HEK293 (cell line): ENCODE results near the gene CRK.
A peak's percentile ranks its signal among the peaks of the same experiment; 100 is the strongest.

Source experiments
- BCL11A ChIP-seq: fragments of 450-650 bp; formaldehyde crosslinking; IDR thresholded peaks from 2 replicates; pipeline ENCODE4 v1.5.1; 2016; ENCODE audit warnings: low read depth, missing biosample characterization, missing genetic modification characterization
- GFI1B ChIP-seq: fragments of 450-650 bp; formaldehyde crosslinking; IDR thresholded peaks from 2 replicates; pipeline ENCODE4 v1.5.1; 2016; ENCODE audit warnings: missing biosample characterization, missing genetic modification characterization
- GLIS2 ChIP-seq: fragments of 450-650 bp; formaldehyde crosslinking; IDR thresholded peaks from 2 replicates; pipeline ENCODE4 v1.5.1; 2016; ENCODE audit warnings: missing biosample characterization, missing genetic modification characterization
- HOXD13 ChIP-seq: sonication (generic); formaldehyde crosslinking; IDR thresholded peaks from 2 replicates; pipeline ENCODE4 v1.8.0; 2022; ENCODE audit warnings: missing genetic modification reagents, borderline replicate concordance
- PATZ1 ChIP-seq: fragments of 450-650 bp; formaldehyde crosslinking; IDR thresholded peaks from 2 replicates; pipeline ENCODE4 v1.5.1; 2016; ENCODE audit warnings: missing biosample characterization, missing genetic modification characterization
- ZBTB1 ChIP-seq: fragments of 450-650 bp; formaldehyde crosslinking; IDR thresholded peaks from 2 replicates; pipeline ENCODE4 v1.5.1; 2016; ENCODE audit warnings: missing biosample characterization, missing genetic modification characterization
- ZBTB10 ChIP-seq: fragments of 450-650 bp; formaldehyde crosslinking; IDR thresholded peaks from 2 replicates; pipeline ENCODE4 v1.5.1; 2016; ENCODE audit warnings: missing biosample characterization, missing genetic modification characterization
- ZBTB6 ChIP-seq: fragments of 450-650 bp; formaldehyde crosslinking; IDR thresholded peaks from 2 replicates; pipeline ENCODE4 v1.5.1; 2017; ENCODE audit warnings: missing biosample characterization, missing genetic modification characterization
- ZBTB7A ChIP-seq: fragments of 450-650 bp; formaldehyde crosslinking; IDR thresholded peaks from 2 replicates; pipeline ENCODE4 v1.5.1; 2016; ENCODE audit warnings: low read depth, missing biosample characterization, missing genetic modification characterization
- ZBTB8A ChIP-seq: fragments of 450-650 bp; formaldehyde crosslinking; IDR thresholded peaks from 2 replicates; pipeline ENCODE4 v1.5.1; 2016; ENCODE audit warnings: missing biosample characterization, missing genetic modification characterization
- ZFHX2 ChIP-seq: fragments of 450-650 bp; formaldehyde crosslinking; conservative IDR thresholded peaks from 2 replicates; pipeline ENCODE4 v1.5.1; 2016; ENCODE audit warnings: missing biosample characterization, missing genetic modification characterization
- ZNF114 ChIP-seq: fragments of 450-650 bp; formaldehyde crosslinking; IDR thresholded peaks from 2 replicates; pipeline ENCODE4 v1.5.0; 2017; ENCODE audit warnings: missing biosample characterization, missing genetic modification characterization
- ZNF140 ChIP-seq: fragments of 450-650 bp; formaldehyde crosslinking; IDR thresholded peaks from 2 replicates; pipeline ENCODE4 v1.5.1; 2016; ENCODE audit warnings: missing biosample characterization, missing genetic modification characterization
- ZNF16 ChIP-seq: fragments of 450-650 bp; formaldehyde crosslinking; IDR thresholded peaks from 2 replicates; pipeline ENCODE4 v1.5.1; 2016; ENCODE audit warnings: low read depth, missing biosample characterization, missing genetic modification characterization
- ZNF18 ChIP-seq: fragments of 450-650 bp; formaldehyde crosslinking; IDR thresholded peaks from 2 replicates; pipeline ENCODE4 v1.5.1; 2016; ENCODE audit warnings: missing biosample characterization, missing genetic modification characterization
- ZNF184 ChIP-seq: fragments of 450-650 bp; IDR thresholded peaks from 2 replicates; pipeline ENCODE4 v1.5.1; 2018; ENCODE audit warnings: missing biosample characterization, mild to moderate bottlenecking, missing genetic modification characterization
- ZNF19 ChIP-seq: fragments of 450-650 bp; formaldehyde crosslinking; IDR thresholded peaks from 2 replicates; pipeline ENCODE4; 2016; ENCODE audit warnings: missing biosample characterization, missing genetic modification characterization, low read depth
- ZNF23 ChIP-seq: fragments of 450-650 bp; formaldehyde crosslinking; IDR thresholded peaks from 2 replicates; pipeline ENCODE4 v1.5.1; 2016; ENCODE audit warnings: missing biosample characterization, missing genetic modification characterization, borderline replicate concordance
- ZNF248 ChIP-seq: fragments of 450-650 bp; formaldehyde crosslinking; IDR thresholded peaks from 2 replicates; pipeline ENCODE4 v1.5.1; 2017; ENCODE audit warnings: missing biosample characterization, missing genetic modification characterization
- ZNF423 ChIP-seq: fragments of 450-650 bp; formaldehyde crosslinking; IDR thresholded peaks from 2 replicates; pipeline ENCODE4 v1.5.1; 2016; ENCODE audit warnings: missing biosample characterization, missing genetic modification characterization
- ZNF521 ChIP-seq: fragments of 450-650 bp; formaldehyde crosslinking; IDR thresholded peaks from 2 replicates; pipeline ENCODE4 v1.5.1; 2017; ENCODE audit warnings: missing biosample characterization, mild to moderate bottlenecking, missing genetic modification characterization
- ZNF529 ChIP-seq: fragments of 450-650 bp; formaldehyde crosslinking; IDR thresholded peaks from 2 replicates; pipeline ENCODE4 v1.5.1; 2017; ENCODE audit warnings: missing genetic modification characterization, missing biosample characterization; ENCODE audit not compliant: insufficient replicate concordance
- ZNF585B ChIP-seq: fragments of 450-650 bp; formaldehyde crosslinking; IDR thresholded peaks from 2 replicates; pipeline ENCODE4 v1.5.1; 2016; ENCODE audit warnings: missing biosample characterization, missing genetic modification characterization
- ZNF658 ChIP-seq: fragments of 450-650 bp; formaldehyde crosslinking; IDR thresholded peaks from 2 replicates; pipeline ENCODE4; 2016; ENCODE audit warnings: missing biosample characterization, missing genetic modification characterization
- ZNF776 ChIP-seq: fragments of 450-650 bp; formaldehyde crosslinking; IDR thresholded peaks from 2 replicates; pipeline ENCODE4 v1.5.0; 2017; ENCODE audit warnings: missing biosample characterization, missing genetic modification characterization, borderline replicate concordance
- TF ChIP-seq, protein P1 (sequence below): fragments of 450-650 bp; formaldehyde crosslinking; IDR thresholded peaks from 2 replicates; pipeline ENCODE4 v1.5.1; 2016; ENCODE audit warnings: missing biosample characterization, missing genetic modification characterization
- TF ChIP-seq, protein P2 (sequence below): fragments of 450-650 bp; formaldehyde crosslinking; IDR thresholded peaks from 2 replicates; pipeline ENCODE4 v1.5.1; 2016; ENCODE audit warnings: missing biosample characterization, missing genetic modification characterization
- TF ChIP-seq, protein P3 (sequence below): fragments of 450-650 bp; formaldehyde crosslinking; IDR thresholded peaks from 2 replicates; pipeline ENCODE4 v1.5.1; 2016; ENCODE audit warnings: missing biosample characterization, missing genetic modification characterization

The CRK gene

DNA sequence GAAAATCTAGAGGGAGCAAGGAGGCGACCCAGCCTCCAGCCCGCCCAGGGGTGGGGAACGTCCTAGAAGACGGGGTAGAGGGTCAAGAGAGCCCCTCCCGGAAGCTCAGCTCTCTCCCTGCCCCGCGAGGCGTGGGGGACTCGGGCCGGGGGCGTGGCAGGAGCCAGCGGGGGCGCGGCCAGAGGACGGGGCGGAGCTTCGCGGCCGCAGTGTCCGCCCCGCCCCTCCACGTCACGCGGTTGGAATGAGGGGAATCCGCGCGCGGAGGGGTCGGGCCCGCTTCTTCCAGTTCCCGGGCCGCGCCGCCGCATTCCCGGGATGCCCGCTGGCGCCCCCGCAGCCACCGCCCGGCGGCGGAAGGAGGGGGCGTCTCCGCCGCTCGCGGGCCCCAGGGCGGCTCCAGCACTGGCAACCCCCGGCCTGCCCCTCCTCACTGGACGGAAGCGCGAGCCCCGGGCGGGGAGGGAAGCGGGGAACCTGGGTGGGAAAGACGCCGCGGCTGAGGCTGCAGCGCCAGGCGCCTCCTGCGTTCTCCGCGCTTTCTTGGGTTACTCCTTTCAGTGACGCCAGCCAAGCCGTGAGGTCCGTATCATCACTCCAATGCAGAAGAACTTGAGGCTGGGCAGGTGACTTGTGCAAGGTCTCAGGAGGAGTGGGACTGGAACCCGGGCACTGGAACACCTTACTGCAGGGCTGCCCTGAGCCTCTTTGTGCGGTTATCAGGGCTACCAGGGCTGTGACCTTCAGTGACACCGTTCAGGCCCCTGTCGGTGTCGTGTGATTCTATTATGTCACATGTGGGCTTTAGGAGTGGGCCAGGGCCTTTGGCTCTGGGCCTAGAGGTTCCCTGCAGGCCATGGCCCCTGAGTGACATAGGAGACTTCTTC, 32.1 kb upstream of the CRK start (continued):
- TF ChIP-seq, protein P1, sequence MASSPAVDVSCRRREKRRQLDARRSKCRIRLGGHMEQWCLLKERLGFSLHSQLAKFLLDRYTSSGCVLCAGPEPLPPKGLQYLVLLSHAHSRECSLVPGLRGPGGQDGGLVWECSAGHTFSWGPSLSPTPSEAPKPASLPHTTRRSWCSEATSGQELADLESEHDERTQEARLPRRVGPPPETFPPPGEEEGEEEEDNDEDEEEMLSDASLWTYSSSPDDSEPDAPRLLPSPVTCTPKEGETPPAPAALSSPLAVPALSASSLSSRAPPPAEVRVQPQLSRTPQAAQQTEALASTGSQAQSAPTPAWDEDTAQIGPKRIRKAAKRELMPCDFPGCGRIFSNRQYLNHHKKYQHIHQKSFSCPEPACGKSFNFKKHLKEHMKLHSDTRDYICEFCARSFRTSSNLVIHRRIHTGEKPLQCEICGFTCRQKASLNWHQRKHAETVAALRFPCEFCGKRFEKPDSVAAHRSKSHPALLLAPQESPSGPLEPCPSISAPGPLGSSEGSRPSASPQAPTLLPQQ (tag by site-specific recombination), result peak; percentile 51; the same call in 1 of the 2 replicates
- TF ChIP-seq ZNF23 (tag by site-specific recombination), result no peak
- TF ChIP-seq ZBTB6 (tag by site-specific recombination), result peak; percentile 31; the same call in 1 of the 2 replicates
- peak; percentile 84 for TF ChIP-seq PATZ1 (tag by site-specific recombination)
- TF ChIP-seq, protein P2, sequence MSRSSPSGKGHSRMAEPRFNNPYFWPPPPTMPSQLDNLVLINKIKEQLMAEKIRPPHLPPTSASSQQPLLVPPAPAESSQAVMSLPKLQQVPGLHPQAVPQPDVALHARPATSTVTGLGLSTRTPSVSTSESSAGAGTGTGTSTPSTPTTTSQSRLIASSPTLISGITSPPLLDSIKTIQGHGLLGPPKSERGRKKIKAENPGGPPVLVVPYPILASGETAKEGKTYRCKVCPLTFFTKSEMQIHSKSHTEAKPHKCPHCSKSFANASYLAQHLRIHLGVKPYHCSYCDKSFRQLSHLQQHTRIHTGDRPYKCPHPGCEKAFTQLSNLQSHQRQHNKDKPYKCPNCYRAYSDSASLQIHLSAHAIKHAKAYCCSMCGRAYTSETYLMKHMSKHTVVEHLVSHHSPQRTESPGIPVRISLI (tag by site-specific recombination), result no peak
- no peak for TF ChIP-seq ZNF114 (tag by site-specific recombination)
- TF ChIP-seq ZNF521 (tag by site-specific recombination), result no peak
- TF ChIP-seq ZNF529 (tag by site-specific recombination), result no peak
- TF ChIP-seq ZBTB1 (tag by site-specific recombination), result no peak
- no peak for TF ChIP-seq ZNF140 (tag by site-specific recombination)
- TF ChIP-seq ZFHX2 (tag by site-specific recombination), result peak; percentile 88
- 0 out of 2 replicates have a peak, but pooled peaks have one; percentile 34 for TF ChIP-seq ZNF184
- no peak for TF ChIP-seq ZBTB7A (tag by site-specific recombination)
- peak; percentile 75 for TF ChIP-seq ZBTB8A (tag by site-specific recombination)
- peak; percentile 57 for TF ChIP-seq GLIS2 (tag by site-specific recombination)
- TF ChIP-seq ZNF585B, result no peak
- no peak for TF ChIP-seq BCL11A
- TF ChIP-seq, protein P3, sequence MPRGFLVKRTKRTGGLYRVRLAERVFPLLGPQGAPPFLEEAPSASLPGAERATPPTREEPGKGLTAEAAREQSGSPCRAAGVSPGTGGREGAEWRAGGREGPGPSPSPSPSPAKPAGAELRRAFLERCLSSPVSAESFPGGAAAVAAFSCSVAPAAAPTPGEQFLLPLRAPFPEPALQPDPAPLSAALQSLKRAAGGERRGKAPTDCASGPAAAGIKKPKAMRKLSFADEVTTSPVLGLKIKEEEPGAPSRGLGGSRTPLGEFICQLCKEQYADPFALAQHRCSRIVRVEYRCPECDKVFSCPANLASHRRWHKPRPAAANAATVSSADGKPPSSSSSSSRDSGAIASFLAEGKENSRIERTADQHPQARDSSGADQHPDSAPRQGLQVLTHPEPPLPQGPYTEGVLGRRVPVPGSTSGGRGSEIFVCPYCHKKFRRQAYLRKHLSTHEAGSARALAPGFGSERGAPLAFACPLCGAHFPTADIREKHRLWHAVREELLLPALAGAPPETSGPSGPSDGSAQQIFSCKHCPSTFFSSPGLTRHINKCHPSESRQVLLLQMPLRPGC (tag by site-specific recombination), result no peak
- no peak for TF ChIP-seq ZNF19 (tag by site-specific recombination)
- no peak for TF ChIP-seq ZNF658
- no peak for TF ChIP-seq ZBTB10 (tag by site-specific recombination)
- TF ChIP-seq ZNF16 (tag by site-specific recombination), result no peak
- TF ChIP-seq GFI1B, result no peak
- TF ChIP-seq HOXD13 (CRISPR knock-in tag), result no peak
- no peak for TF ChIP-seq ZNF248 (tag by site-specific recombination)
- TF ChIP-seq ZNF776, result no peak
- no peak for TF ChIP-seq ZNF423
- TF ChIP-seq ZNF18, result no peak
